ENCODE results near the gene DISC1. TPM values are rescaled to one million over a fixed set of nuclear protein-coding genes. Genes with fewer than 3 reads are reported as not detected.

The DISC1 gene
- total RNA-seq, 1 donor from 2014 or later = 5.5 TPM

DNA sequence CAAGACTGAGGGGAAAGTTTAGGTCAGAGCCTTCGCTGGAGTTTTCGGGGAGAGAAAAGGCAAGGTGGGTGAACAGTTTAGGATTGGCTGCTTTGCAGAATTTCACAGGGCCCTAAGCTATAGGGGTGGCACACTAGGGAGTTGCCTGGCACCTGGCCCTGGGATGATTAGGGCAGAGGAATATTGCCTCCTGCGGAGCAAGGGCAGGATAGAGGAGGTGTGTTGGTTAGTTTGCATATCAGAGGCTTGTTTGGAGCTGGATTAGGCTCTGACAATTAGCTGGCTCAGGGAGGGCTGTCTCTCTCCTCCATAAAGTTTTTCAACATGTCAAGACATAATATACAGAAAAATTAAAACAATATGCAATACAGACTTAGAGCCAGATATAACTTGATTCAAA, 436.4 kb downstream of the DISC1 start:
- intact Hi-C loops (cut with DNase I) = no loop called here

DNA sequence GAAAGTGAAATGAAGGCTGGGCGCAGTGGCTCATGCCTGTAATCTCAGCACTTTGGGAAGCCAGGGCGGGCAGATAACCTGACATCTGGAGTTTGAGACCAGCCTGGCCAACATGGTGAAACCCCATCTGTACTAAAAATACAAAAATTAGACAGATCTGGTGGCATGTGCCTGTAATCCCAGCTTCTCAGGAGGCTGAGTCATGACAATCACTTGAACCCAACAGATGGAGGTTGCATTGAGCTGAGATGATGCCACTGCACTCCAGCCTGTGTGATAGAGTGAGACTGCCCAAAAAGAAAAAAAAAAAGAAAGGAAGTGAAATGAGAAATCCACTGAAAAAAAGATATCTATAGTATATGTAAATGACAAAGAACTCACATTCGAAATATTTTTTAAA, 439.9 kb downstream of the DISC1 start:
- intact Hi-C loops (cut with DNase I) = no loop called here
- no peak for DNase-seq (ENCODE audit: low spot score)

More for the DNA sequence above, 436.4 kb downstream of the DISC1 start:
- no peak for DNase-seq (ENCODE audit: low spot score)

DNA sequence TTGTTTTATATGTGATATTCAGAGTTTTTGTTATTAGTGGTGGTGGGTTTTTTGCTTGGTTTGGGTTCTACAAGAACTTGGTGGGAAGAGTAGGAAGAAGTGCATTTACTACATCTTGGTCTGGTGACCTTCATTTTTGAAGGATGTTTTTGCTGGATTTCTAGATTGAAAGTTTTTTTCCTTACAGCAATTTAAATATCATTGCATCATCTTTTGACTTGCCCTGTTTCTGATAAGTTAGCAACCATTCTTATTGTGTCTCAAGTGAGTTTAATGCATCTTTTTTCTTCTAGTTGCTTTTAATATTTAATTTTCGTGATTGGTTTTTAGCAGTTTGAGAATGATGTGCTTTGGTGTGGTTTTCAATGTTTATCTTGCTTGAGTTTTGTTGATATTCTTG, 447.7 kb downstream of the DISC1 start:
- no peak for DNase-seq (ENCODE audit: low spot score)
- intact Hi-C loops (cut with DNase I) = no loop called here

DNA sequence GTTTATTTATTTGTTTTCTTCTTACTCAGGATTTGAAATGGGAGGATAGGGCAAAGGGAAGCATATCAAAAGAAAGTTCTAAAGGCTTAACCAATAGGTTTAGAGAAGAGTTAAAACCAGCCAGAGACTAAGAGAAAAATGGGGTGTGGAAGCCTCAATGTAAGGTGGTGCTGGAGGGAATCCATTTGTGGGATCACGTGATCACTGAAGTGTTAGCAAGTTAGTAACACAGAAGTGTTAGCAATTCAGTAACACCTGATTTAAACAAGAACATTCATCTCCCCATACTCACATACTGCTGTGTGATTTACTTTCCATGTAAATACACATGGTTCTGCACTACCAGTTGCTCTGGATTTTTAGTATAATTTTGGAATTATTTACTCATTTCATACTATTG, 451.2 kb downstream of the DISC1 start:
- DNase-seq (ENCODE audit: low spot score) = no peak
- intact Hi-C loops (cut with DNase I) = no loop called here

DNA sequence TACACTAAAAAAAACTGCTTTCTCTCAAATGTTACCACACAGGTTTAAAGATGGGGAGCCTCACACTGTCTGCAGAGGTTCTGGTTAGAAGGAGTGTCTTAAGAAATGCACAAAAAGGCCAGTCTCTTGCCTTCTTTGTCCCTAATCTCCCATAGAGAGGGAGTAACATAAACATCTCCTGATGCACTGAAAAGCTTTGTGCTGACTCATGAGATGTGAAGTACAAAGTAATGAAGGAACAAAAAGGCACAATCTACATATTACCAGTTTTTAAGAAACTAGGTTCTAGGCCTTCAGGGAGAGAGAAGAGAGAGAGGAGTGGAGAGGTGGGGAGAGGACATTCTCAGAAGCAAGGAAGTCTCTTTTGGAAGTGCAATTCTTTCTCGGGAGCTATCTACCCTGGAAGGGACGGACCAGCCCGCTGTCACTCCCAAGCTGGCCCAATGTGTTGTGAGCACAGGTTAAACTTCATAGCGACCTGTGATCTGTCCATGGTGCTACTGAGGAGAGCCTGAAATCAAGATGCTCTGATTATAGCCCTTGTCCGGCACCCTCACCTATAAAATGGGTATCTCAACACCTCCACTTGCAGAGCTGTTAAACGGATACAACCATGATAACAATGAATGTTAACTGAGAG, 458.1 kb downstream of the DISC1 start:
- intact Hi-C loops (cut with DNase I) = no loop called here
- no peak for DNase-seq (ENCODE audit: low spot score)

DNA sequence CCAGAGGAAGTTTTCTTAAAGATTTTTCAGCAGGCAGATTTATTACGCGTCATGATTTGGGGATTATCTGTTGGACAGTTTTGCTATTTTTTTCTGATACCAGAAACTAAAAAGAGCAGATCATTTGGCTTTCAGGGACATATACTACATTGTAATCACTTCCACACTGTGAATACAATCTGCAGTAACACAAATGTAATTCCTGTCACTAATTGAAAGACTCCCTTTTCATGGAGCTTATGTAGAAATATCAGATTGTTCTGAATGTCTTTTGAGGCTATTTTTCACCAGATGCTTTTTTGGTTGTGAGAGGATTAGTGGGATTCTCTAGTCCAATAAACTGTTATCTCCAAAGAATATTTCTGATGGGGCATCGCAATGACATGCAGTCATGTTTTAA, 464.2 kb downstream of the DISC1 start:
- DNase-seq (ENCODE audit: low spot score) = no peak
- intact Hi-C loops (cut with DNase I) = no loop called here

Other genes with a start within 250 kb of the DISC1 start
- 47.5 TPM for gene EGLN1, start 204.5 kb upstream of the DISC1 start, total RNA-seq
- 35.3 TPM for gene TSNAX, start 98.1 kb upstream of the DISC1 start, total RNA-seq